Small intestine (tissue), 7 donors: ENCODE results near the gene KAT6B. TPM values are rescaled to one million over a fixed set of nuclear protein-coding genes. Genes with fewer than 3 reads are reported as not detected.

Experiments used
- DNase-seq, 2 donors: peaks; one replicate each; pipeline versions ENCODE4 v3.0.0 to v3.0.0-alpha.2; 2013
- FAIRE-seq: peaks from 2 replicates; lab custom pipeline; 2012; peaks lifted over from hg19 to GRCh38; lab: Jason Lieb, UNC
- H3K27ac ChIP-seq, 3 donors: one replicate each; pipeline ENCODE4 v1.5.1; 2013; ENCODE audit warnings: low read length in 2 of 3, mild to moderate bottlenecking in 2 of 3, control low read depth in 1 of 3, inconsistent platforms in 1 of 3, low read depth in 1 of 3, moderate library complexity in 1 of 3
- H3K27me3 ChIP-seq, 3 donors: one replicate each; pipeline ENCODE4 v1.6.1; 2013; ENCODE audit warnings: low read length in 3 of 3, inconsistent platforms in 1 of 3; ENCODE audit not compliant: control insufficient read depth in 3 of 3, insufficient read depth in 3 of 3
- H3K36me3 ChIP-seq, 3 donors: one replicate each; pipeline ENCODE4 v1.6.1; 2013; ENCODE audit warnings: low read length in 3 of 3, inconsistent platforms in 1 of 3, low read depth in 1 of 3, mild to moderate bottlenecking in 1 of 3, moderate library complexity in 1 of 3; ENCODE audit not compliant: control insufficient read depth in 3 of 3, insufficient read depth in 2 of 3
- H3K4me1 ChIP-seq, 3 donors: one replicate each; pipeline ENCODE4 v1.6.1; 2013; ENCODE audit warnings: low read length in 2 of 3, inconsistent platforms in 1 of 3, low read depth in 1 of 3, mild to moderate bottlenecking in 1 of 3, moderate library complexity in 1 of 3; ENCODE audit not compliant: control insufficient read depth in 3 of 3, insufficient read depth in 2 of 3
- H3K4me3 ChIP-seq, 3 donors: one replicate each; pipeline ENCODE4 v1.5.1; 2013; ENCODE audit warnings: low read length in 3 of 3, control low read depth in 1 of 3, inconsistent platforms in 1 of 3, low read depth in 1 of 3, mild to moderate bottlenecking in 1 of 3, moderate library complexity in 1 of 3
- H3K9me3 ChIP-seq, 2 donors: one replicate each; pipeline ENCODE4 v1.6.1; 2013; ENCODE audit warnings: low read depth in 1 of 2, low read length in 1 of 2; ENCODE audit not compliant: control insufficient read depth in 2 of 2, insufficient read depth in 1 of 2
- WGBS, 3 donors: extraction: QIAGEN DNeasy Blood & Tissue Kit; methylation state at CpG; one replicate each; pipeline ENCODE4 v1.1.7; 2013; 5-methylcytosine and 5-hydroxymethylcytosine counted together
- polyA plus RNA-seq, 4 donors: library from polyadenylated mRNA; stranded (reverse) in 3 of 4; unstranded in 1 of 4; fragments of 200-250 nt in 3 of 4; fragments of 120-200 nt in 1 of 4; gene quantifications; one replicate each; pipeline versions ENCODE4 v1.2.1 to v1.2.3, GENCODE V29; 2013
- donor health status: healthy with polysubstance abuse.
- donor health status: control.
- donor health status: control.
- donor health status: Bipolar disorder and iron deficiency.
- donor health status: healthy.

Gene KAT6B
- polyA plus RNA-seq, 4 donors: 4.6 to 16.2 (median 5.9) TPM

- FAIRE-seq (no peak), DNase-seq (no peak)
- Histone ChIP-seq H3K4me1 (peaks cover 3 to 10% (median 4%) of the 10 kb centered on the region in 3 donors), H3K36me3 (peaks cover 3 to 28% (median 9%) of the 10 kb centered on the region in 3 donors), H3K27ac (no peak overlapping the region), H3K4me3 (no peak overlapping the region), H3K9me3 (no peaks in the 10 kb centered on the region), H3K27me3 (no peaks in the 10 kb centered on the region)
- 91 to 96% (median 93%) methylated on average over 6 of the region's 6 CpGs for WGBS, 3 donors
Measured at GRCh38 chr10:75018251-75018650, 191.9 kb downstream of the KAT6B start.

GRCh38 chr10:75018686-75019307, 192.4 kb downstream of the KAT6B start:
- peaks cover 3 to 8% (median 4%) of the 10 kb centered on the region in 3 donors for H3K4me1 ChIP-seq
- no peaks in the 10 kb centered on the region for H3K27me3 ChIP-seq
- DNase-seq: no peak
- H3K9me3 ChIP-seq: no peaks in the 10 kb centered on the region
- no peak overlapping the region for H3K4me3 ChIP-seq
- FAIRE-seq: no peak
- peaks cover 3 to 28% (median 9%) of the 10 kb centered on the region in 3 donors for H3K36me3 ChIP-seq
- 77 to 90% (median 82%) methylated on average over 8 of the region's 8 CpGs for WGBS, 3 donors
- no peak overlapping the region for H3K27ac ChIP-seq

- no peaks in the 10 kb centered on the region for H3K9me3 ChIP-seq
- no peak overlapping the region for H3K4me3 ChIP-seq
- H3K4me1 ChIP-seq: peaks cover 3 to 7% (median 4%) of the 10 kb centered on the region in 3 donors
- no peak overlapping the region for H3K27ac ChIP-seq
- WGBS, 3 donors: 43 to 53% (median 50%) methylated on average over 2 of the region's 2 CpGs
- no peaks in the 10 kb centered on the region for H3K27me3 ChIP-seq
- peak in 1 of 2 donors; percentile 13 for DNase-seq
- FAIRE-seq: no peak
- H3K36me3 ChIP-seq: peaks cover 3 to 31% (median 10%) of the 10 kb centered on the region in 3 donors
Measured at GRCh38 chr10:75019370-75019769, 193.0 kb downstream of the KAT6B start.

- Histone ChIP-seq H3K27me3 (no peaks in the 10 kb centered on the region), H3K9me3 (no peaks in the 10 kb centered on the region), H3K4me3 (no peak overlapping the region), H3K27ac (no peak overlapping the region), H3K36me3 (peaks cover 3 to 34% (median 15%) of the 10 kb centered on the region in 3 donors), H3K4me1 (peaks cover 3 to 4% (median 3%) of the 10 kb centered on the region in 3 donors)
- DNase-seq (no peak), FAIRE-seq (no peak)
- 80 to 92% (median 88%) methylated on average over 6 of the region's 6 CpGs for WGBS, 3 donors
Measured at GRCh38 chr10:75020168-75020567, 193.8 kb downstream of the KAT6B start.

GRCh38 chr10:75021379-75022249, 195.2 kb downstream of the KAT6B start:
- WGBS, 3 donors: 26 to 54% (median 33%) methylated on average over 10 of the region's 10 CpGs
- no peak for FAIRE-seq
- Histone ChIP-seq H3K27me3 (no peaks in the 10 kb centered on the region), H3K9me3 (no peaks in the 10 kb centered on the region), H3K4me1 (peaks cover 0 to 4% (median 3%) of the 10 kb centered on the region in 3 donors), H3K4me3 (no peak overlapping the region), H3K27ac (no peak overlapping the region), H3K36me3 (peaks cover 3 to 41% (median 19%) of the 10 kb centered on the region in 3 donors)
- peak; percentile 27 to 58 for DNase-seq

- Histone ChIP-seq H3K9me3 (no peaks in the 10 kb centered on the region), H3K4me1 (peaks cover 0 to 4% (median 3%) of the 10 kb centered on the region in 3 donors), H3K27me3 (no peaks in the 10 kb centered on the region), H3K4me3 (no peak overlapping the region), H3K27ac (no peak overlapping the region), H3K36me3 (peaks cover 3 to 39% (median 20%) of the 10 kb centered on the region in 3 donors)
- DNase-seq (no peak), FAIRE-seq (no peak)
- WGBS, 3 donors: 85 to 98% (median 91%) methylated on average over 2 of the region's 2 CpGs
Measured at GRCh38 chr10:75023074-75023473, 196.7 kb downstream of the KAT6B start.

- Histone ChIP-seq H3K27ac (no peak overlapping the region), H3K4me3 (no peak overlapping the region), H3K36me3 (peaks cover 3 to 47% (median 20%) of the 10 kb centered on the region in 3 donors), H3K27me3 (no peaks in the 10 kb centered on the region), H3K9me3 (no peaks in the 10 kb centered on the region), H3K4me1 (peaks cover 0 to 4% (median 3%) of the 10 kb centered on the region in 3 donors)
- DNase-seq: no peak
- no peak for FAIRE-seq
- WGBS, 3 donors: 51 to 70% (median 59%) methylated on average over 5 of the region's 5 CpGs
Measured at GRCh38 chr10:75024971-75025523, 198.6 kb downstream of the KAT6B start.

- Histone ChIP-seq H3K9me3 (no peaks in the 10 kb centered on the region), H3K27ac (no peak overlapping the region), H3K4me3 (no peak overlapping the region), H3K4me1 (no peaks in the 10 kb centered on the region), H3K36me3 (peaks cover 0 to 43% (median 11%) of the 10 kb centered on the region in 3 donors), H3K27me3 (no peaks in the 10 kb centered on the region)
- DNase-seq (no peak), FAIRE-seq (no peak)
Measured at GRCh38 chr10:75028049-75028448, 201.6 kb downstream of the KAT6B start.
